ENCODE results near the gene GPRASP3.
"Not testable (repeated sequence)": the region's sequence is repeated elsewhere in the genome, so short reads cannot be mapped to it uniquely, and the experiment has no call there.

The GPRASP3 gene, protein sequence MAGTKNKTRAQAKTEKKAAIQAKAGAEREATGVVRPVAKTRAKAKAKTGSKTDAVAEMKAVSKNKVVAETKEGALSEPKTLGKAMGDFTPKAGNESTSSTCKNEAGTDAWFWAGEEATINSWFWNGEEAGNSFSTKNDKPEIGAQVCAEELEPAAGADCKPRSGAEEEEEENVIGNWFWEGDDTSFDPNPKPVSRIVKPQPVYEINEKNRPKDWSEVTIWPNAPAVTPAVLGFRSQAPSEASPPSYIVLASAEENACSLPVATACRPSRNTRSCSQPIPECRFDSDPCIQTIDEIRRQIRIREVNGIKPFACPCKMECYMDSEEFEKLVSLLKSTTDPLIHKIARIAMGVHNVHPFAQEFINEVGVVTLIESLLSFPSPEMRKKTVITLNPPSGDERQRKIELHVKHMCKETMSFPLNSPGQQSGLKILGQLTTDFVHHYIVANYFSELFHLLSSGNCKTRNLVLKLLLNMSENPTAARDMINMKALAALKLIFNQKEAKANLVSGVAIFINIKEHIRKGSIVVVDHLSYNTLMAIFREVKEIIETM

DNA sequence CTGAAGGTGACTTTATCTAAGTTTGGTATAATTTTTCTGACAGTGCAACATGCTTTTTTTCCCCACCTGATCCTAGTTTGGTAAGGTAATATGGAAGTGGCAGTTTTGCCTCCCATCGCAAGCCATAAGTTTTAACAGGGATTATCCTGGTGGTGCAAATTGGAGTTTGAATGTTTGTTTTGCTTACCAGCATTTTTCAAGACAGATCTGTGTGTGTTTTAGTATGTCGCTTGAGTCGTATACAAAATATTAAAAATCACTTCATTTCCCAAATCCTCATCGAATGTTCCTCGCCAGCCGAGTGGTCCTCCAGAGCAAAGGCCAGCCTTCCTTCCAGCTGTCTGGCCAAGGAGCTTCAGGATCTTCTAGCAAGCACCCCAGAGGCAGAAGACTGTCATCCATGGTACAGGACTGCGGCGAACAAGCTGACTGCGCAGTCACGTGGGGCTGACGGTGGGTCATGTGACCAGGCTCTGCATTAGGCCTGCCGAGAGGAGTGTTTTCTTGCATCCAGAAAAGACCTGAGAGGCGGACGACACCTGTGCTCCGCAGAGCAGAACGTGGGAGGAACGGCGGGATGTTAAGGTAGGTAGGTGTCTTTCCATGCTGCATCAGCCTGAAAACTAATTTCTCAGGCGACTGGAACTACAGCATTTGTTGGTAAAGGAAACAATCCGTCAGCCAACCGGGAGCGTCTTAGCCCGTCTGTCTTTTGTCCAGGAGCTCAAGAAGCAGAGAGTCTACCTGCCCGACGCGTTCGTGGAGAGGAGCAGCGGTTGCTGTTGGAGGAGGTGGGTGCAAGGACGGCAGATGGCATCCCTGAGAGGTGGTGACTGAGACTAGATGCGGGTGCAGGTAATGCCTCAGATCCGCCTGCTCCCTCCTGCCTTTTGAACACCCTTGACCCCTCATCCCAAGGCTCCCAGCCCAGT lies at the start of gene GPRASP3:
GPRASP3 (plus strand) TSS at position 507 of the 932 bp plus-strand sequence. CDS start 28,253 bp downstream, outside the sequence.
- peak; percentile 75 for DNase-seq

DNA sequence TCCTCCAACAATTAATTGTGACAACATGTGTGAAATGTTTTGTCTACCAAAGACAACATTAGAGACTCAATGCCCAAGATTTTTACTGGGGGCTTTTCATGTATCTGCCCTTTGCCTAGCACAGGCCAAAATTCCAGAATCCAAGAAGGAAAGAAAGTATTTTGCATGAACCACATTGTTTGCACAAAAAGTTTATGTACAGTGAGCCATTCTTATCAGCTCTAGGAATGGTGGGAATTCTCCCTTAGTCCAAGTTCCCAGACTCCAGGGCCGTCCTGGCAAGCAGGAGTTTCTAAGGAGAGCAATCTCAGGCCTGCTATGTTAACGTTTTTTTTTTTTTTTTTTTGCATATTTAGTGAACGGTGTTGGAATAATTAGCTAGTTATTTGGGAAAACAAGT lies 47.7 kb upstream of the GPRASP3 start:
- no peak for DNase-seq

DNA sequence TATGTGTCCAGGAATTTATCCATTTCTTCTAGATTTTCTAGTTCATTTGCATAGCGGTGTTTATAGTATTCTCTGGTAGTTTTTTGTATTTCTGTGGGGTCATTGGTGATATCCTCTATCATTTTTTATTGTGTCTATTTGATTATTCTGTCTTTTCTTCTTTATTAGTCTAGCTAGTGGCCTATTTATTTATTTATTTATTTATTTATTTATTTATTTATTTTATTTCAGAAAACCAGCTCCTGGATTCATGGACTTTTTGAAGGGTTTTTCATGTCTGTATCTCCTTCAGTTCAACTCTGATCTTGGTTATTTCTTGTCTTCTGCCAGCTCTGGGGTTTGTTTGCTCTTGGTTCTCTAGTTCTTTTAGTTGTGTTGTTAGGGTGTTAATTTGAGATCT lies 43.1 kb upstream of the GPRASP3 start:
- not testable (repeated sequence) for DNase-seq

DNA sequence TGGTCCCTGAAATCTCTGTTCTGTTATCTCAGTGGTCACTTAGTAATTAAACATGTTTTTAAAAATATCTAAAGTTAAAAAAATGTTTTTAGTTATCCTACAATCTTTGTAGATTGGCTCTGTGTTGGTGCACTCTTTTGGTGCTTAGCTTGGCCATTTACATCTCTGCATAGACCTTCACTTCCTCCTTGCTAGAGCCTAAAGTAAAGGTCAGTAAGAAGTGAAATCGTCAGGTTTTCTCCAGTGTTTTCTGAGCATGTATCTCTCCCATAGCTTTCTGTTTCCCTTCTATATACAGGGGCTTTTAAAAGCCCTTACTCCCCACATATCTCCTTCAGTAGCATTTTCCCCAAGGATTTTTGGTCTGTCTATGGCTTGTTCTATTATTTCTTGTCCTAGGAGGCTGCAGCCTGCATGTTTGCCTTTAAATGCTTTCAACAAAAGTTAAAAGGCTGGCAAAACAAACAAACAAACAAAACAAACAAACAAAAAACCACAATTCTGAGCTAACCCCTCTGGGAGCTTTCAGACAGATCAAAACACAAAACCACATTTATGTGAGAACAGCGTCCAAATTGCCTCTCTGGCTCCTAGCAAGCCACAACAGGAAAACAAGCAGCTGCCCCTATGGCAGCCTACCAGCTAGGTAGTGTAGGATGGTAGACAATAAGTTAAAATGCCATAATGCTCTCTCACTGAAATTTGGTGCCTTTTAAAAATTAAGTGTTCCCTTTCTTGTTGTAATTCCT lies 35.6 kb upstream of the GPRASP3 start:
- no peak for DNase-seq

DNA sequence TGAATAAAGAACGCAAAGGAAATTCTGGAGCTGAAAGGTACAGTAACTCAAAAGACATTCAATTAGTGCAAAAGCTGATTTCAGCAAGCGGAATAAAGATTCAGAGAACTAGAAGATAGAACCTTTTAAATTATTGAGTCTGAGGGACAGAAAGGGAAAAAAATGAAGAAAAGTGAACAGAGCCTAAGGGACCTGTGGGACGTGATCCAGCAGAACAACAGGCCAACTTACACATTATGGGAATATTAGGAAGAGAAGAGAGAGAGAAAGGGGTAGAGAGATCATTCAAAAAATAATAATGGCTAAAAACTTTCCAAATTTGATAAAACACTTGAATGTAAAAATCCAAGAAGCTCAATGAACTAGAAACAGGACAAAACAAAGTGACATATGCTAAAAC lies 25.8 kb upstream of the GPRASP3 start:
- no peak for DNase-seq

DNA sequence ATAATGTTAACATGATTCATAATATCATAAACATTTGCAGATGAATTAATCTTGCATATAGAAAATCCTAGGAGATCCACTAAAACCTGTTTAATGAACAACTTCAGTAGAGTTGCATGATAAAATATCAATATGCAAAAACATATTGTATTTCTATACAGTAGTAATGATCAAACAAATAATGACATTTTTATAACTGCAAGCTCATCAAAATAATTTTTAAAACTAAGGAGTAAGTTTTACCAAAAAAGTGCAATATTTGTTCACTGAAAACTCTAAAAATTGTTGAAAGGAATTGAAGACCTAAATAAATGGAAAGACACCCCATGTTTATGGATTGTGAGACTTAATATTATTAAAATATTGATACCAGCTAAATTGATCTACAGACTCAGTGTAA lies 24.2 kb upstream of the GPRASP3 start:
- DNase-seq: no peak

DNA sequence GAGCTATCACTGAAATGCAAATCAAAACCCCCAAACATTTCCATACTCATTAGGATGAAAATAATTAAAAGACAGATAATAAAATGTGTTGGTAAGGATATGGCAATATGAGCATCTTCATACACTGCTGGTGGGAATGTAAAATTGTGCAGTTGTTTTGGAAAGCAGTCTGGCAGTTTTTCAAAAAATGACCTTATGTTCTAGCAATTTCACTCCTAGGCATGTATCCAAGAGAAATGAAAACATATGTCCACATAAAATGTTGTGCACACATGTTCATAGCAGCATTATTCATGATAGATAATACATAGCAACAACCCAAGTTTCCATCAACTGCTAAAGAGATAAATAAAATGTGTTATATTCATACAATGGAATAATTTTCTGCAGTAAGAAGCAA lies 23.0 kb upstream of the GPRASP3 start:
- no peak for DNase-seq

DNA sequence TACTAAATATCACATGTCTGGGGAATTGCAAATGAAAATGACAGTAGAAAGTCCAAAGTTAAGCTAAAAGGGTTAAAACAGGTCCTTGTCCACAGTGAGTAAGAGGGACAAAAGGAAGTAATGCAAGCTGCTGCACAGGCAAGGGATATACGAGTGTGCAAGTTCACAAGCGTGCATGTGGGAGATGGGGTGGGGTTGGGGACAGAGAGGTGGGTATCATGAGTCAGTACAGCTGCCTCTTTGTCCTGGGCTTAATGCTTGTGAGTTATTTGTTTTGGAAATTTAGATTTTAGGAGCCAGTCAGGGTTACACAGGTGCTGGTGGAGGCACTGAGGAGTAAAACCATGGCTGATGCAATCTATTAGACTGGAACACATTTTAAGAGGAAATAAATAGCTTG lies 11.6 kb upstream of the GPRASP3 start:
- DNase-seq: no peak

DNA sequence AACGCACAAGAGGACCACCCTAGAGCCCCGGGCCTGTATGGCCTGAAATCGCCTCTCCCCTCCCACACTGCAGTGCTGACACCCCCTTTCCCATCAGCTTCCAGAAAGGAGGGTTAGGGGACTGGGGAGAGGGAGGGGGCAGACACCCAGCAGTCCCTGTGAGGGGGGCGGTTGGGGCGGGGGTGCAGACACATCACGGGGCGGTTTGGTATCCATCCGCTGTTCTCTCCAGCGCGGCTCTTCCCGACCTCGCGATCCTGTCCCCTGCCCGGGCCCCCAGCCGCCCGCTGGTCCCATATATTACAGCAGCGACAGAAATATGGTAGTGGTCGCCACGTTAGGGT lies 8.7 kb upstream of the GPRASP3 start:
- DNase-seq: no peak

DNA sequence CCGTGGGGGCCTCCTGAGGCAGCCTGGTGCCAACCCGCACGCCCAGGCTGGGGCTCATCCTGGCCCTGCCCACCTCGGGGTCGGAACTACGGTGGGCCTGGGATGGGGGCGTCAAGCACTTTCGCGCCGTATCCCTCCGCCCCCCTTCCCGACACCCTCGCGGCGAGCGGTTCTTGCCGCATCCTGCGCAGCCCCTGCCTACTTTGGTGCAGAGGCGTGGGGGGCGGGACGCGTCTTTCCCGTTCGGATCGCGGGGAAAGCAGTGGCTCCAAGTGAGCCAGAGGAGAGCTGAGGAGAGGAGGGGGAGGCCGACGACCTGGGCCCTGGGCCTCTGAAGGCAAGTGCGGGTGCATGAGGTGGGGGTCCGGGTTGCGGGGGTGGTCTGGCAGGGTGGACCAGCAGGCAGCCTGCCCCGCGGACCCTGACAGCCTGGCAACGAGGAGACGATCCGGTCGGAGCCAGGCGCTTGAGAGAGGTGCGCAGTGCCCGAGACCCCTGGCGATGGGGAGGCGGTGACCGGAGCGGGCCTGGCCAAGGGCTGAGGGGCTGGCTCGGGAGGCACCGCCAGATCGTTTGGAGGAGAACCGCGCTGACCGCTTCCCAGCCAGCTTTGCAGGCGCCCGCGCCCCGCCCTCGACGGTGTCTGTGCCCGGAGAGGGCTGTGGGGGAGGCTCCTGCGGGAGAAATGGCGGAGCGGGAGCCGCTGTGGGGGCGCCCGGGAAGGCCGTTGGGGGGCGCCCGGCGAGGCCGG lies 8.2 kb upstream of the GPRASP3 start, which contains the start of gene GPRASP2:
GPRASP2 (plus strand) TSS at position 233 of the 751 bp plus-strand sequence. CDS start 2,422 bp downstream, outside the sequence.
- peak; percentile 9 for DNase-seq

DNA sequence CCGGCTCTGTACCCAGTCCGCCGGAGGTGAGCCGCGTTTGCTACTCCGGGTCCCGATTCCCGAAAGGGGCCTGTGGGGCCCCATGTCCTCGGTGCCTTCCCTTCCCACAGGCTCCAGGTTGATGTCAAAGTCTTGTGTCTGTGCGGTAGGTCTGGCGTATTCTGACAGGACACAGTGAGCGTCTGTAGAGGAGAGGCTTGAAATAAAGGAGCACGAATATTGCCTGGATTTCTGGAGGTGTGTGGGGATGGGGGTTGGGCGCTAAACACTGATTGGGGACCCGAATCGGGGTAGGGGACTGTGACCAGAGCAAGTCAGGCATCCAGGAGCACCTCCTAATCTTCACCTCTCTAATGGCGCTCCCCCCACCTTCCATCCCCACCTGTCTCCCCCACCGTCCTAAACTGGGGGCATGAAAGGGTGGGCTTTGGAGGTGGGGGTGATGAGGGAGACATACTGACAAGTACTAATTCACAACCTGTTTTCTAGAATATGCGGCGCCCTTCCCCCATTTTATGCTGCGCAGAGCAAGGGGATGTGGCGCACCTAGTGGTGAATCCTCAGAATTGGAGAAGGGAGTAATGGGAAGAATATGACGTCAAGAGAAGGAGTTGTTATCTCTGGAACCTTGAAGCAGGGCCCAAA lies 7.4 kb upstream of the GPRASP3 start:
- DNase-seq: no peak

DNA sequence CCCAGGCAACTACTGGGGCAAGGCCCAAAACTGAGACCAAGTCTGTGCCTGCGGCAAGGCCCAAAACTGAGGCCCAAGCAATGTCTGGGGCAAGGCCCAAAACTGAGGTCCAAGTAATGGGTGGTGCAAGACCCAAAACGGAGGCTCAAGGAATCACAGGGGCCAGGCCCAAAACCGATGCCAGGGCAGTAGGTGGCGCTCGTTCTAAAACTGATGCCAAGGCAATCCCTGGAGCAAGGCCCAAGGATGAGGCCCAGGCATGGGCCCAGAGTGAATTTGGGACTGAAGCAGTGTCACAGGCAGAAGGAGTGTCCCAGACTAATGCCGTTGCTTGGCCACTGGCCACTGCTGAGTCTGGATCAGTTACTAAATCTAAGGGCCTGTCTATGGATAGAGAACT lies 5.5 kb upstream of the GPRASP3 start:
- DNase-seq: no peak

DNA sequence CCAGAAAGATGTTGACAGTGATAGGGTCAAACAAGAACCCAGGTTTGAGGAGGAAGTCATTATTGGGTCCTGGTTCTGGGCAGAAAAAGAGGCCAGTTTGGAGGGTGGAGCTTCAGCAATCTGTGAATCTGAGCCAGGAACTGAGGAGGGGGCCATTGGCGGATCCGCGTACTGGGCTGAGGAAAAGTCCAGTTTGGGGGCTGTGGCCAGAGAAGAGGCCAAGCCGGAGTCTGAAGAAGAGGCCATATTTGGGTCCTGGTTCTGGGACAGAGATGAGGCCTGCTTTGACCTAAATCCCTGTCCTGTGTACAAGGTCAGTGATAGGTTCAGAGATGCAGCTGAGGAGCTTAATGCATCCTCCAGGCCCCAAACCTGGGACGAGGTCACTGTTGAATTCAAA lies 4.6 kb upstream of the GPRASP3 start:
- DNase-seq: no peak

DNA sequence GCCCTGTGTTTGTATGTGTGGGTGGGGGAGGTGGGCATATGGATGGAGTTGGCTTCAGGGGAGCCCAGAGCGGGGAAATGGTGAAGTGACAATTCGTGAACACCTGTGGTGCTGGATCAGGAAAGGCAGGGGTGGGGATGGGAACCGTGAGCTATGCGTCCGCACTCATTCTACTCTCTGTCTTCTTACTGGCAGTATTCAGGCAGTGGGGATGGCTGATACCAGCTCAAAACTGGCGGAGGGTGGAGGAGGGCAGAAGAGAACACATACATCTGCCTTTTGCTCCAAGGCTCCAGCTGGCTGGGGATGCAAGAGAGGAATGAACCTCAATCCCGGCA lies 595 bp downstream of the GPRASP3 start:
- DNase-seq: not testable (repeated sequence)

DNA sequence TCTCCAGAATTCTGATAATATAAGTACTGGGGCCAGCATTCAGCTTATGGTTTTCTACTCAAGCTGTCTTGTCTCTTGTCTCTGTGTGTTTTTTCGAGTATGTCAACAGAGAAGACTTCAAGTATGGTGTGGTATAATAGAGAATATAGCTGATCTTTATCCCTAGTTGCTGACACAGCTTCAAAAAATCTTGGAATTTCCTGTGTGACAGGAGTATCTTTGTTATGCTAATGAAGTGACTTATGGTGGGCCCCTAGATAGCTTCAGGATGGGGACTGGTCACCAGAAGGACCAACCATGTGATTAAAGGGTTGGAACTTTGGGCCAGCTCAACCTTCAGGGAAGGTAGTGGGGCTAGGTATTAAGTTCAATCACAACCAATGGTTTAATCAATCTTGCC lies 2.9 kb downstream of the GPRASP3 start:
- no peak for DNase-seq

DNA sequence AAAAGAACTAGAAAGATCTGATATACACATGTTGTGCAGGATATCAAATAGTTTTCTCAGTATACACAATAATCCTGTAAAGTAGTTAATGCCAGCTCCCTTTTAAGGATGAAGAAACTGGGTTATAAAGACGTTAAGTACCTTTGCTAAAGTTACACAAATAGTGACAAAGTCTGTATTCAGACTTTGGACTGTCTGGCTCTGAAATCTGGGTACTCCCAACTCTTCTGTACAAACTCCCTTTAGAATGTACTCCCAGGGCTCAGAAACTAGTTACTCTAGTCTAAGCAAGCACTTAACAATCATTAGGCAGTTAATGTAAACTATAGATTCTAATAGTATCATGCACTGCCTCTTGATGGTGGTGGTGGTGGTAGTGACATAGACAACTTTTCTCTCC lies 7.2 kb downstream of the GPRASP3 start:
- DNase-seq: no peak

DNA sequence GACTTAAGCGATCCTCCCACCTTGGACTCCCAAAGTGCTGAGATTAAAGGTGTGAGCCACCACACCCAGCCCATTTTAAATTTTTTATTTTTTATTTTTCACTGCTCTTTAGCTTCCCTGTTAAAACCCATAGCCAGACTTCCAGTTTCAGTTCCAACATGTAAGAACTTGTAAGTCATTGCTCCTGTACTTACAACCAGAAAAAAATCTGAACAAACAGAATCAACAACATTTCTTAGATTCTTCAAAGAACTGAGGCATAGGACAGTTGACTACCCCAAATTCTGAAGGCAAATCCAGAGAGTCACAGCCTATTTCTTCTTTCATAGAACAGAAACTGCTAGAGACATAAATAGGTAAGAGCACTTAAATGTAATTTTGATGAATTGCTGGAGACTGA lies 8.1 kb downstream of the GPRASP3 start:
- DNase-seq: no peak

DNA sequence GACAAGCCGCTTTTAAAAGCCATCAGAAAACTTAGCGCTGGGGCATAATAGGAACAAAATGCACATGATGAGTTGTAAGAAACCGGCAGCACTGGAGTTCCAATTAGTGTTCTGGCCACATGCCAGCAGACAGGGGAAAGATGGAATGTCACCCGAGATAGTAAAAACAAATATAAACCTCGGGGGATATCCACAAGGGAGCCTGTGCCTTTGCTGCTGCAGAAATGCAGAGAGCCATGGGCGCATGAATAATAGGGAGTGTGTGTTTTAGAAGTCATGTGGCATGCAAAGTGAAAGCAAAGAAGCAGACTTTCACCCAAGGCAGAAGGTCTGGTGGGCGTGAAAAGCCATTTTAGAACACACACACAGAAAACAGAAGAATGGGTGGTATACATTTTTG lies 19.1 kb downstream of the GPRASP3 start:
- DNase-seq: no peak

DNA sequence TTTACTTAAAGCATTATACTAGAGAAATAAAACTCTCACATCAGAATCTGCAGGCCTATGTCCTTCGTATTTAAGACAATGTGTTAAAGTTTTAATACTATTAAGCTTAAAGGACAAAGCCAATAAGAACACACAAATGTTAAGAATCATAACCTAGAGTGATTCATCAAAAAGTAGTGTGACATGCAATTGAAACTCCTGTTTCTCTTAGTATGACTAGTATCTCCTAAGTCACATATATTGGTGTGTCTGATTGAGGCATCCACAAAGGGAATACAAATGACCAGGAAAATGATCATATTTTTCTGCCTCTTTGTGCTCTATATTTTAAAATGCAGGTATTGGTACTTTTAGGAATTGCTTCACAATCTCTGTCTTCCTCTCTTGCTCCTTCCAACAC lies 23.8 kb downstream of the GPRASP3 start:
- DNase-seq: no peak

DNA sequence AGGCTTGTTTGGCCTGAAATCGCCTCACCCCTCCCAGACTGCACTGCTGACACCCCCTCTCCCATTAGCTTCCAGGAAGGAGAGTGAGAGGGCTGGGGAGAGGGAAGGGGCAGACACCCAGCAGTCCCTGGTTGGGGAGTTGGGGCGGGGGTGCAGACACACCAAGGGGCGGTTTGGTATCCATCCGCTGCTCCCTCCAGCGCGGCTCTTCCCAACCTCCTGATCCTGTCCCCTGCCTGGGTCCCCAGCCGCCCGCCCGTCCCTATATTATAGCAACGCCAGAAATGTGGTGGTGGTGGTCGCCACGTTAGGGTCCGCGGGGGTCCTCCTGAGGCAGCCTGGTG lies 24.9 kb downstream of the GPRASP3 start:
- DNase-seq: no peak

DNA sequence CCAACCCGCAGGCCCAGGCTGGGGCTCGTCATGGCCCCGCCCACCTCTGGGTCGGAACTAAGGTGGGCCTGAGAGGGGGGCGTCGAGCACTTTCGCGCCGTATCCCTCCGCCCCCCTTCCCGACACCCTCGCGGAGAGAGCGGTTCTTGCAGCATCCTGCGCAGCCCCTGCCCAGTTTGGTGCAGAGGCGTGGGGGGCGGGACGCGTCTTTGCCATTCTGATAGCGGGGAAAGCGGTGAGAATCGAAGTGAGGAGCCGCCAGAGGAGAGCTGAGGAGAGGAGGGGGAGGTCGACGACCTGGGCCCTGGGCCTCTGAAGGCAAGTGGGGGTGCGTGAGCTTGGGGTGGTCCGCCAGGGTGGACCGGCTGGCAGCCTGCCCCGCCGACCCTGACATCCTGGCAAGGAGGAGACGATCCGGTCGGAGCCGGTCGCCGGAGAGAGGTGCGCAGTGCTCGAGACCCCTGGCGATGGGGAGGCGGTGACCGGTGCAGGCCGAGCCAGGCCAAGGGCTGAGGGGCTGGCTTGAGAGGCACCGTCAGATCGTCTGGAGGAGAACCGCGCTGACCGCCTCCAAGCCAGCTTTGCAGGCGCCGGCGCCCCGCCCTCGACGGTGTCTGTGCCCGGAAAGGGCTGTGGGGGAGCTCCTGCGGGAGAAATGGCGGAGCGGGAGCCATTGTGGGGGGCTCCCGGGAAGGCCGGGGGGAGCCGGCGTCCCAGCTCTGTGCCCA lies 25.5 kb downstream of the GPRASP3 start:
- peak; percentile 21 for DNase-seq
